Measurements from ENCODE around the gene PLPP3.

DNA sequence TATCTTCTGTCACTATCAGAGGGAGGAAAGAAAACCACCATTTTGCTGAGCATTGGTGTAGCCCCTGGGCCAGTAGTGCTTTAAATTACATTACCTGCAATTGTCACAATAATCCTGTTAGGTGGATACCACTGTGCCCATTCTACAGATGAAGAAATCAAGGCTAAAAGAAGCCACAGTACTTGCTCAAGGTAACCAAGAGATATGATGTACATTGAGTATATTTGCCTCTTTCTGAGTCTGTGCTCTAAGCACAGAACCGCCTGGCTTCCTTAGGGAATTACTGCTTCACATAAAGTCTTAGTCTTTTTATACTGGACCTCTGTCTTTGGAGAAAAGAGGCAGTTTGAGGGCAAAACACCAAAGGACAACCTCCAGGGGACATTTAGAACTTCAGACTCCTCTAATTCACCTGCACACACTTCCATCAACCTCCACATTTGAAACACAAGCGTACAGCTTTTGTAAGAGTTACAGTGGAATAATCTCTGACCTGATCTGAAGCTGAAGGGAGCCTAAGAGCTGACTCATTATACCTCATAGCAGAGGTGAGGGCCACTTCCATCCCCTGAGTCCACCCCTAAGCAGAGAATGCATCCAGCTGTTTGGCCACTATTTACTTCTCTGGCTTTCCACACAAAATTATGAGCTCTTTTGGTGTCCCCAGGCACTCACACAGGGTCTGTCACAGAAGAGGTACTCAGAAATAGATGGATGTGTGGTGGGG lies 61.8 kb downstream of the PLPP3 start:
- TF ChIP-seq ZNF274 (IDR thresholded peaks at IDR 0.05; ENCODE audit: borderline replicate concordance, low read depth, low read length) (no peak), BHLHE40 (IDR thresholded peaks at IDR 0.05; ENCODE audit: low read length) (no peak), ZNF561 (CRISPR knock-in tag; conservative IDR thresholded peaks at IDR 0.05) (no peak), ZNF311 (CRISPR knock-in tag; IDR thresholded peaks at IDR 0.05) (no peak), CBFB (CRISPR knock-in tag; IDR thresholded peaks at IDR 0.05) (no peak), SMAD4 (CRISPR knock-in tag; conservative IDR thresholded peaks at IDR 0.05) (no peak), KAT7 (CRISPR knock-in tag; IDR thresholded peaks at IDR 0.05; ENCODE audit: borderline replicate concordance) (no peak)
- TF ChIP-seq, protein P1, sequence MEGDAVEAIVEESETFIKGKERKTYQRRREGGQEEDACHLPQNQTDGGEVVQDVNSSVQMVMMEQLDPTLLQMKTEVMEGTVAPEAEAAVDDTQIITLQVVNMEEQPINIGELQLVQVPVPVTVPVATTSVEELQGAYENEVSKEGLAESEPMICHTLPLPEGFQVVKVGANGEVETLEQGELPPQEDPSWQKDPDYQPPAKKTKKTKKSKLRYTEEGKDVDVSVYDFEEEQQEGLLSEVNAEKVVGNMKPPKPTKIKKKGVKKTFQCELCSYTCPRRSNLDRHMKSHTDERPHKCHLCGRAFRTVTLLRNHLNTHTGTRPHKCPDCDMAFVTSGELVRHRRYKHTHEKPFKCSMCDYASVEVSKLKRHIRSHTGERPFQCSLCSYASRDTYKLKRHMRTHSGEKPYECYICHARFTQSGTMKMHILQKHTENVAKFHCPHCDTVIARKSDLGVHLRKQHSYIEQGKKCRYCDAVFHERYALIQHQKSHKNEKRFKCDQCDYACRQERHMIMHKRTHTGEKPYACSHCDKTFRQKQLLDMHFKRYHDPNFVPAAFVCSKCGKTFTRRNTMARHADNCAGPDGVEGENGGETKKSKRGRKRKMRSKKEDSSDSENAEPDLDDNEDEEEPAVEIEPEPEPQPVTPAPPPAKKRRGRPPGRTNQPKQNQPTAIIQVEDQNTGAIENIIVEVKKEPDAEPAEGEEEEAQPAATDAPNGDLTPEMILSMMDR (IDR thresholded peaks at IDR 0.05 in 2 of 3, conservative IDR thresholded peaks at IDR 0.05 in 1 of 3; ENCODE audit: insufficient read depth in 2 of 3, low read depth in 1 of 3, low read length in 3 of 3) = no peak
